NCI-H2196 (cell line): Measurements from ENCODE around the gene CFAP69.
A peak's percentile ranks its signal among the peaks of the same experiment; 100 is the strongest.
"Not testable (repeated sequence)": the region's sequence is repeated elsewhere in the genome, so short reads cannot be mapped to it uniquely, and the experiment has no call there.

ENCODE experiments used
- DNase-seq: peaks from one replicate; lab custom pipeline; 2025; ENCODE audit not compliant: unreplicated experiment; lab: John Stamatoyannopoulos, UW

Gene CFAP69

GRCh38 chr7:90230834-90231233 lies 14.1 kb upstream of the CFAP69 start:
- DNase-seq = no peak

- no peak for DNase-seq
Observed at GRCh38 chr7:90231304-90231703, 13.7 kb upstream of the CFAP69 start.

GRCh38 chr7:90232430-90232829 lies 12.5 kb upstream of the CFAP69 start:
- no peak for DNase-seq

GRCh38 chr7:90233569-90233968 lies 11.4 kb upstream of the CFAP69 start:
- no peak for DNase-seq

GRCh38 chr7:90236721-90237289 lies 8.2 kb upstream of the CFAP69 start:
- DNase-seq = no peak

- no peak for DNase-seq
Observed at GRCh38 chr7:90238022-90238421, 7.0 kb upstream of the CFAP69 start.

GRCh38 chr7:90238583-90238982 lies 6.4 kb upstream of the CFAP69 start:
- no peak for DNase-seq

- no peak for DNase-seq
Observed at GRCh38 chr7:90239050-90239449, 5.9 kb upstream of the CFAP69 start.

- no peak for DNase-seq
Observed at GRCh38 chr7:90239625-90240228, 5.2 kb upstream of the CFAP69 start.

- no peak for DNase-seq
Observed at GRCh38 chr7:90242369-90243168, 2.4 kb upstream of the CFAP69 start.

GRCh38 chr7:90243556-90243955 lies 1.4 kb upstream of the CFAP69 start:
- no peak for DNase-seq

- no peak for DNase-seq
Observed at GRCh38 chr7:90244565-90244908, 437 bp upstream of the CFAP69 start.

- no peak for DNase-seq
Observed at GRCh38 chr7:90246171-90246570, 1.2 kb downstream of the CFAP69 start.

GRCh38 chr7:90248706-90249105 lies 3.7 kb downstream of the CFAP69 start:
- no peak for DNase-seq

- DNase-seq = no peak
Observed at GRCh38 chr7:90250601-90251303, 5.8 kb downstream of the CFAP69 start.

- DNase-seq = no peak
Observed at GRCh38 chr7:90251304-90251635, 6.3 kb downstream of the CFAP69 start.

- not testable (repeated sequence) for DNase-seq
Observed at GRCh38 chr7:90256011-90256410, 11.0 kb downstream of the CFAP69 start.

GRCh38 chr7:90256778-90257177 lies 11.8 kb downstream of the CFAP69 start:
- no peak for DNase-seq

GRCh38 chr7:90261441-90261840 lies 16.5 kb downstream of the CFAP69 start:
- DNase-seq = no peak

- DNase-seq = peak; percentile 21
Observed at GRCh38 chr7:90262438-90262837, 17.5 kb downstream of the CFAP69 start.

GRCh38 chr7:90266808-90267207 lies 21.8 kb downstream of the CFAP69 start:
- no peak for DNase-seq

GRCh38 chr7:90267263-90267858 lies 22.4 kb downstream of the CFAP69 start:
- no peak for DNase-seq
